A673 (cell line): Measurements from ENCODE around the gene MRTFA. TPM values are rescaled to one million over a fixed set of nuclear protein-coding genes. Genes with fewer than 3 reads are reported as not detected.

Experiments used
- BruUV-seq: library from RNA; stranded (reverse); fragments of 400-500 nt; replicated peaks from 2 replicates; lab custom pipeline; 2021; lab: Mats Ljungman, UMichigan
- CTCF ChIA-PET: fragments of 300-600 bp; sonication (Branson Sonifier 250); formaldehyde crosslinking; loops from one replicate; lab custom pipeline; 2022; ENCODE audit warnings: antibody characterized with exemption; lab: Charles Lee
- POLR2A ChIA-PET: fragments of 300-600 bp; sonication (Branson Sonifier 250); formaldehyde crosslinking; loops from one replicate; lab custom pipeline; 2022; ENCODE audit warnings: antibody characterized with exemption; ENCODE audit not compliant: low non-redundant PET; lab: Charles Lee
- DNase-seq: peaks from one replicate; pipeline ENCODE4 v3.0.0-alpha.2; 2015; ENCODE audit warnings: low spot score
- H3K27ac ChIP-seq: fragments of 200-600 bp; sonication (generic); 2 replicates; pipeline ENCODE4 v1.5.1; 2016; ENCODE audit warnings: mixed run types, low read depth, mild to moderate bottlenecking, mixed read lengths, antibody characterized with exemption, low read length; ENCODE audit not compliant: poor library complexity, severe bottlenecking
- H3K27me3 ChIP-seq: fragments of 200-600 bp; sonication (generic); replicated peaks from 2 replicates; pipeline ENCODE4 v1.6.1; 2017; ENCODE audit warnings: mixed run types, low read depth, mild to moderate bottlenecking, mixed read lengths, antibody characterized with exemption, low read length; ENCODE audit not compliant: insufficient read depth, poor library complexity
- H3K36me3 ChIP-seq: fragments of 200-600 bp; sonication (generic); 2 replicates; pipeline ENCODE4 v1.6.1; 2016; ENCODE audit warnings: mixed run types, mild to moderate bottlenecking, mixed read lengths, antibody characterized with exemption, low read length; ENCODE audit not compliant: insufficient read depth, poor library complexity, severe bottlenecking
- H3K4me1 ChIP-seq: fragments of 200-600 bp; sonication (generic); 2 replicates; pipeline ENCODE4 v1.6.1; 2017; ENCODE audit warnings: mixed run types, mild to moderate bottlenecking, mixed read lengths, antibody characterized with exemption, low read length; ENCODE audit not compliant: insufficient read depth, poor library complexity, severe bottlenecking
- H3K4me3 ChIP-seq: fragments of 200-600 bp; sonication (generic); 2 replicates; pipeline ENCODE4 v1.5.1; 2016; ENCODE audit warnings: low read depth, mixed run types, mild to moderate bottlenecking, mixed read lengths, low read length; ENCODE audit not compliant: poor library complexity, severe bottlenecking
- H3K9me3 ChIP-seq: fragments of 200-600 bp; sonication (generic); 2 replicates; pipeline ENCODE4 v1.6.1; 2016; ENCODE audit warnings: mixed run types, low read depth, mild to moderate bottlenecking, mixed read lengths, antibody characterized with exemption, low read length; ENCODE audit not compliant: poor library complexity, severe bottlenecking
- EZH2 ChIP-seq: fragments of 200-600 bp; sonication (generic); IDR thresholded peaks from 2 replicates; pipeline ENCODE4 v1.6.1; 2017; ENCODE audit warnings: borderline replicate concordance, low read depth, mild to moderate bottlenecking, mixed read lengths, antibody characterized with exemption, low read length; ENCODE audit not compliant: poor library complexity, severe bottlenecking
- intact Hi-C: fragments of 100-400 bp; cut with micrococcal nuclease; formaldehyde crosslinking; loops from one replicate; pipeline ENCODE4 v1.10.0; 2022; ENCODE audit not compliant: unreplicated experiment
- total RNA-seq: library from RNA; stranded (reverse); gene quantifications from 2 replicates; pipeline ENCODE4 v1.2.3, GENCODE V29; 2021
- TF ChIP-seq, protein P1 (sequence below): fragments of 300-800, 200-600 bp; sonication (generic); conservative IDR thresholded peaks from 2 replicates; pipeline ENCODE4 v1.5.1; 2017; ENCODE audit warnings: low read depth, mild to moderate bottlenecking, antibody characterized with exemption, low read length, moderate library complexity, mixed read lengths

Gene MRTFA
- total RNA-seq, 1 experiment from 2014 or later: 35.8 TPM

- Histone ChIP-seq H3K27me3 (no peaks in the 10 kb centered on the region), H3K4me3 (no peak overlapping the region), H3K36me3 (no peaks in the 10 kb centered on the region), H3K9me3 (no peaks in the 10 kb centered on the region), H3K27ac (no peak overlapping the region), H3K4me1 (no peaks in the 10 kb centered on the region)
- POLR2A ChIA-PET: no interaction called here
- CTCF ChIA-PET: no interaction called here
- DNase-seq: peak; percentile 64
- intact Hi-C loops: no loop called here
- TF ChIP-seq, protein P1, sequence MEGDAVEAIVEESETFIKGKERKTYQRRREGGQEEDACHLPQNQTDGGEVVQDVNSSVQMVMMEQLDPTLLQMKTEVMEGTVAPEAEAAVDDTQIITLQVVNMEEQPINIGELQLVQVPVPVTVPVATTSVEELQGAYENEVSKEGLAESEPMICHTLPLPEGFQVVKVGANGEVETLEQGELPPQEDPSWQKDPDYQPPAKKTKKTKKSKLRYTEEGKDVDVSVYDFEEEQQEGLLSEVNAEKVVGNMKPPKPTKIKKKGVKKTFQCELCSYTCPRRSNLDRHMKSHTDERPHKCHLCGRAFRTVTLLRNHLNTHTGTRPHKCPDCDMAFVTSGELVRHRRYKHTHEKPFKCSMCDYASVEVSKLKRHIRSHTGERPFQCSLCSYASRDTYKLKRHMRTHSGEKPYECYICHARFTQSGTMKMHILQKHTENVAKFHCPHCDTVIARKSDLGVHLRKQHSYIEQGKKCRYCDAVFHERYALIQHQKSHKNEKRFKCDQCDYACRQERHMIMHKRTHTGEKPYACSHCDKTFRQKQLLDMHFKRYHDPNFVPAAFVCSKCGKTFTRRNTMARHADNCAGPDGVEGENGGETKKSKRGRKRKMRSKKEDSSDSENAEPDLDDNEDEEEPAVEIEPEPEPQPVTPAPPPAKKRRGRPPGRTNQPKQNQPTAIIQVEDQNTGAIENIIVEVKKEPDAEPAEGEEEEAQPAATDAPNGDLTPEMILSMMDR: no peak
- no peak for TF ChIP-seq EZH2
- BruUV-seq: no TSS peak
Measured at GRCh38 chr22:40666151-40666848, 29.8 kb upstream of the MRTFA start.

GRCh38 chr22:40665312-40665711 is 28.8 kb upstream of the MRTFA start:
- TF ChIP-seq EZH2: no peak
- TF ChIP-seq, protein P1: no peak
- no peaks in the 10 kb centered on the region for H3K36me3 ChIP-seq
- ChIA-PET POLR2A (no interaction called here), CTCF (no interaction called here)
- H3K27me3 ChIP-seq: no peaks in the 10 kb centered on the region
- no peaks in the 10 kb centered on the region for H3K4me1 ChIP-seq
- no peaks in the 10 kb centered on the region for H3K9me3 ChIP-seq
- no peak for DNase-seq
- H3K4me3 ChIP-seq: no peak overlapping the region
- intact Hi-C loops: no loop called here
- no peak overlapping the region for H3K27ac ChIP-seq
- BruUV-seq: no TSS peak

DNA sequence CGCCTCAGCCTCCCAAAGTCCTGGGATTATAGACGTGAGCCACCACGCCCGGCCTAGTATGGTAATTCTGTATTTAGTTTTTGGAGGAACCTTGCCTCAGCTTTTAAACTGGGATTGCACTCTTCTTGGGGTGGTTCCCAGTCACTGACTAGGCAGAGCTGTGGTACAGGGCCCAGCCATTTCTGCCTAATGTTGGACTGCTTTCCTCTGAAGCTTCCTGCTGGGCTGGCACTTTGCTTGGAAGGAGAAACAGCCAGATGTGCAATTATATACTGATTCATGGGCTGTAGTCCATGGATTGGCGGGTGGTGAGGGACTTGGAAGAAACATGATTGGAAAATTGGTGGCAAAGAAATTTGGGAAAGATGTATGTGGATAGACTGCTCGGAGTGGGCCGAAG is 25.2 kb upstream of the MRTFA start:
- no peak for TF ChIP-seq EZH2
- TF ChIP-seq, protein P1: no peak
- Histone ChIP-seq H3K36me3 (no peaks in the 10 kb centered on the region), H3K4me3 (no peak overlapping the region), H3K4me1 (no peaks in the 10 kb centered on the region), H3K9me3 (no peaks in the 10 kb centered on the region), H3K27ac (no peak overlapping the region), H3K27me3 (no peaks in the 10 kb centered on the region)
- BruUV-seq: no TSS peak
- DNase-seq: no peak
- ChIA-PET POLR2A (no interaction called here), CTCF (no interaction called here)
- intact Hi-C loops: no loop called here
